Hepatocyte (in vitro differentiated cells): ENCODE results near the gene DEPDC5. TPM values are rescaled to one million over a fixed set of nuclear protein-coding genes. Genes with fewer than 3 reads are reported as not detected.

Experiments used
- DNase-seq: peaks from one replicate; pipeline ENCODE4 v3.0.0-alpha.2; 2016; ENCODE audit warnings: low spot score
- H2AFZ ChIP-seq: fragments of 200-600 bp; sonication (generic); 2 replicates; pipeline ENCODE4 v1.6.0; 2016; ENCODE audit warnings: antibody characterized with exemption, mild to moderate bottlenecking
- H3K27ac ChIP-seq: fragments of 200-600 bp; sonication (generic); 2 replicates; pipeline ENCODE4 v1.5.1; 2016; ENCODE audit warnings: mild to moderate bottlenecking
- H3K27me3 ChIP-seq: fragments of 200-600 bp; sonication (generic); 2 replicates; pipeline ENCODE4 v1.6.1; 2016
- H3K36me3 ChIP-seq: fragments of 200-600 bp; sonication (generic); replicated peaks from 2 replicates; pipeline ENCODE4 v1.5.1; 2016; ENCODE audit warnings: low read depth; ENCODE audit not compliant: insufficient read depth
- H3K4me1 ChIP-seq: fragments of 200-600 bp; sonication (generic); 2 replicates; pipeline ENCODE4 v1.5.1; 2016; ENCODE audit warnings: mild to moderate bottlenecking, moderate library complexity; ENCODE audit not compliant: insufficient read depth
- H3K4me2 ChIP-seq: fragments of 200-600 bp; sonication (generic); 2 replicates; pipeline ENCODE4 v1.6.0; 2016
- H3K4me3 ChIP-seq: fragments of 200-600 bp; sonication (generic); 2 replicates; pipeline ENCODE4 v1.5.1; 2016; ENCODE audit warnings: mild to moderate bottlenecking
- H3K79me2 ChIP-seq: fragments of 200-600 bp; sonication (generic); 2 replicates; pipeline ENCODE4 v1.6.0; 2017; ENCODE audit warnings: mild to moderate bottlenecking
- H3K9me2 ChIP-seq: fragments of 200-600 bp; sonication (generic); replicated peaks from 2 replicates; pipeline ENCODE4 v1.6.0; 2017; ENCODE audit warnings: mild to moderate bottlenecking; ENCODE audit not compliant: insufficient read depth
- H3K9me3 ChIP-seq: fragments of 200-600 bp; sonication (generic); 2 replicates; pipeline ENCODE4 v1.5.1; 2016; ENCODE audit warnings: low read depth, mild to moderate bottlenecking
- H4K20me1 ChIP-seq: fragments of 200-600 bp; sonication (generic); 2 replicates; pipeline ENCODE4 v1.6.0; 2016; ENCODE audit warnings: mild to moderate bottlenecking; ENCODE audit not compliant: insufficient read depth, poor library complexity, severe bottlenecking
- CTCF ChIP-seq: fragments of 200-600 bp; sonication (generic); IDR thresholded peaks from 2 replicates; pipeline ENCODE4 v1.5.1; 2016; ENCODE audit warnings: antibody characterized with exemption, mild to moderate bottlenecking; ENCODE audit not compliant: poor library complexity
- EZH2 ChIP-seq: fragments of 200-600 bp; sonication (generic); IDR thresholded peaks from 2 replicates; pipeline ENCODE4 v1.6.1; 2016; ENCODE audit warnings: antibody characterized with exemption, mild to moderate bottlenecking, borderline replicate concordance
- EZH2phosphoT487 ChIP-seq: fragments of 200-600 bp; sonication (generic); IDR thresholded peaks from one replicate; pipeline ENCODE4 v1.6.1; 2018; ENCODE audit warnings: antibody characterized with exemption, mild to moderate bottlenecking, low read depth, moderate library complexity; ENCODE audit not compliant: unreplicated experiment, severe bottlenecking
- WGBS: methylation state at CpG from one replicate; pipeline ENCODE4 v1.1.6; 2016; ENCODE audit warnings: low lambda C conversion rate; ENCODE audit errors: missing lambda C conversion rate; 5-methylcytosine and 5-hydroxymethylcytosine counted together
- polyA plus RNA-seq: library from polyadenylated mRNA; unstranded; fragments of >200 nt; fragmentation: Nextera tagmentation; extraction: Ambion mirVana; gene quantifications from 2 replicates; pipeline ENCODE4 v1.2.1, GENCODE V29; 2016
- total RNA-seq: library from RNA; depleted of rRNA; stranded (reverse); fragments of >200 nt; gene quantifications from 2 replicates; pipeline ENCODE4 v1.2.3, GENCODE V29; 2014

Gene DEPDC5
- total and polyA plus RNA-seq, 2 experiments from 2014 or later, result 12.9 to 14.5 TPM

GRCh38 chr22:31952472-31952871, 198.7 kb downstream of the DEPDC5 start:
- Histone ChIP-seq H4K20me1 (peaks cover 41% of the 10 kb centered on the region), H3K4me3 (no peak overlapping the region), H3K4me1 (peaks cover 4% of the 10 kb centered on the region), H3K27ac (peak overlapping the region; percentile 53), H3K79me2 (peaks cover 87% of the 10 kb centered on the region), H3K27me3 (no peaks in the 10 kb centered on the region), H3K9me2 (no peaks in the 10 kb centered on the region), H3K36me3 (no peaks in the 10 kb centered on the region), H2AFZ (no peak overlapping the region), H3K4me2 (no peak overlapping the region), H3K9me3 (no peaks in the 10 kb centered on the region)
- TF ChIP-seq EZH2phosphoT487 (no peak), CTCF (no peak), EZH2 (no peak)
- 64% methylated on average over 2 of the region's 2 CpGs for WGBS
- no peak for DNase-seq

- H3K27me3 ChIP-seq, result no peaks in the 10 kb centered on the region
- no peak overlapping the region for H3K27ac ChIP-seq
- peaks cover 79% of the 10 kb centered on the region for H3K79me2 ChIP-seq
- WGBS, result 95% methylated on average over 3 of the region's 3 CpGs
- DNase-seq, result no peak
- peaks cover 4% of the 10 kb centered on the region for H3K4me1 ChIP-seq
- no peak overlapping the region for H3K4me2 ChIP-seq
- H3K36me3 ChIP-seq, result no peaks in the 10 kb centered on the region
- H2AFZ ChIP-seq, result no peak overlapping the region
- H3K9me3 ChIP-seq, result no peaks in the 10 kb centered on the region
- peaks cover 38% of the 10 kb centered on the region for H4K20me1 ChIP-seq
- no peak overlapping the region for H3K4me3 ChIP-seq
- TF ChIP-seq EZH2phosphoT487, result no peak
- TF ChIP-seq CTCF, result no peak
- TF ChIP-seq EZH2, result no peak
- H3K9me2 ChIP-seq, result no peaks in the 10 kb centered on the region
These were observed 199.4 kb downstream of the DEPDC5 start for GRCh38 chr22:31953261-31953660.

- Histone ChIP-seq H3K79me2 (peaks cover 64% of the 10 kb centered on the region), H3K27ac (no peak overlapping the region), H3K4me3 (no peak overlapping the region), H3K4me1 (peaks cover 4% of the 10 kb centered on the region), H3K9me2 (no peaks in the 10 kb centered on the region), H3K27me3 (no peaks in the 10 kb centered on the region), H3K36me3 (no peaks in the 10 kb centered on the region), H3K4me2 (no peak overlapping the region), H3K9me3 (no peaks in the 10 kb centered on the region), H2AFZ (no peak overlapping the region), H4K20me1 (peaks cover 38% of the 10 kb centered on the region)
- 98% methylated on average over 10 of the region's 11 CpGs for WGBS
- no peak for DNase-seq
- TF ChIP-seq EZH2phosphoT487 (no peak), CTCF (no peak), EZH2 (no peak)
These were observed 201.0 kb downstream of the DEPDC5 start for GRCh38 chr22:31954535-31955523.
